GM12878 (cell line): ENCODE measurements around the gene KRTAP10-1. TPM values are rescaled to one million over a fixed set of nuclear protein-coding genes. Genes with fewer than 3 reads are reported as not detected.

Experiments used
- ATAC-seq: fragments of 200-7000 bp; cut with Tn5 transposase; 3 replicates; pipeline ENCODE4 v1.9.1; 2020; ENCODE audit warnings: mild to moderate bottlenecking, moderate library complexity
- BruUV-seq: library from RNA; stranded (reverse); fragments of 400-500 nt; replicated peaks from 2 replicates; lab custom pipeline; 2021; lab: Mats Ljungman, UMichigan
- CTCF ChIA-PET: fragments of 300-600 bp; sonication (Branson Sonifier 250); formaldehyde crosslinking; extraction: SDS; loops from one replicate; lab custom pipeline; 2021; ENCODE audit warnings: inconsistent platforms; lab: Yijun Ruan, JAX
- POLR2A ChIA-PET: fragments of 350-600 bp; formaldehyde crosslinking; extraction: SDS; loops from one replicate; lab custom pipeline; 2021; ENCODE audit warnings: inconsistent platforms; lab: Charles Lee
- RAD21 ChIA-PET: fragments of 300-600 bp; sonication (Branson Sonifier 250); formaldehyde crosslinking; loops from one replicate; lab custom pipeline; 2023; ENCODE audit warnings: antibody characterized with exemption; ENCODE audit not compliant: unreplicated experiment; lab: Charles Lee
- SMC1A ChIA-PET: fragments of 300-600 bp; sonication (Branson Sonifier 250); formaldehyde crosslinking; loops from one replicate; lab custom pipeline; 2023; ENCODE audit not compliant: unreplicated experiment, uncharacterized antibody; lab: Charles Lee
- DNase-seq: peaks from one replicate; pipeline ENCODE4 v3.0.0-alpha.2; 2011; ENCODE audit warnings: low read depth, low spot score
- FAIRE-seq: peaks from 3 replicates; lab custom pipeline; 2011; peaks lifted over from hg19 to GRCh38; lab: Jason Lieb, UNC
- H2AFZ ChIP-seq: 2 replicates; pipeline ENCODE4 v1.6.0; 2011; ENCODE audit warnings: low read depth, low read length, control low read depth; ENCODE audit not compliant: control insufficient read depth
- H3K27ac ChIP-seq: 2 replicates; pipeline ENCODE4 v1.5.1; 2011; ENCODE audit warnings: control low read depth; ENCODE audit not compliant: control insufficient read depth, insufficient read depth
- H3K27me3 ChIP-seq, 2 experiments: replicated peaks in 1 of 2; 2 replicates each; pipeline versions ENCODE4 v1.6.0 to v1.6.1; 2011; ENCODE audit warnings: low read length in 1 of 2; ENCODE audit not compliant: control insufficient read depth in 2 of 2, insufficient read depth in 2 of 2
- H3K36me3 ChIP-seq, 2 experiments: 2 replicates each; pipeline ENCODE4 v1.5.1; 2011; ENCODE audit warnings: low read length in 1 of 2; ENCODE audit not compliant: control insufficient read depth in 2 of 2, insufficient read depth in 2 of 2
- H3K4me1 ChIP-seq: 2 replicates; pipeline ENCODE4 v1.6.1; 2011; ENCODE audit warnings: mild to moderate bottlenecking, low read length, moderate library complexity, mixed read lengths; ENCODE audit not compliant: control insufficient read depth, insufficient read depth
- H3K4me2 ChIP-seq: 2 replicates; pipeline ENCODE4 v1.6.0; 2011; ENCODE audit warnings: control low read depth; ENCODE audit not compliant: control insufficient read depth, insufficient read depth
- H3K4me3 ChIP-seq: fragments of 200-600 bp; sonication (generic); 2 replicates; pipeline ENCODE4 v1.5.1; 2016
- H3K79me2 ChIP-seq: 2 replicates; pipeline ENCODE4 v1.6.0; 2011; ENCODE audit warnings: low read length; ENCODE audit not compliant: control insufficient read depth, insufficient read depth
- H3K9ac ChIP-seq: 2 replicates; pipeline ENCODE4 v1.8.0; 2011; ENCODE audit warnings: low read length, control low read depth, mixed read lengths; ENCODE audit not compliant: control insufficient read depth, insufficient read depth
- H3K9me3 ChIP-seq: replicated peaks from 3 replicates; pipeline ENCODE4 v1.5.1; 2011; ENCODE audit warnings: mild to moderate bottlenecking, low read length; ENCODE audit not compliant: control insufficient read depth, insufficient read depth
- H4K20me1 ChIP-seq: 2 replicates; pipeline ENCODE4 v1.6.0; 2011; ENCODE audit not compliant: control insufficient read depth, insufficient read depth
- FOXK2 ChIP-seq: fragments of 450-650 bp; IDR thresholded peaks from 2 replicates; pipeline ENCODE4 v1.6.1; 2017; ENCODE audit warnings: mild to moderate bottlenecking, moderate library complexity
- HDGF ChIP-seq: fragments of 450-650 bp; IDR thresholded peaks from 2 replicates; pipeline ENCODE4 v1.6.1; 2016; ENCODE audit warnings: antibody characterized with exemption
- IKZF1 ChIP-seq: fragments of 450-650 bp; conservative IDR thresholded peaks from 2 replicates; pipeline ENCODE4 v1.6.1; 2017; ENCODE audit warnings: antibody characterized with exemption, mild to moderate bottlenecking
- JUND ChIP-seq: IDR thresholded peaks from 2 replicates; pipeline ENCODE4 v1.6.1; 2012; ENCODE audit warnings: low read depth, mild to moderate bottlenecking, low read length, improper control_type of control experiment, moderate library complexity
- MEF2B ChIP-seq: fragments of 450-650 bp; IDR thresholded peaks from 2 replicates; pipeline ENCODE4 v1.6.1; 2018; ENCODE audit warnings: mild to moderate bottlenecking, moderate library complexity; ENCODE audit not compliant: partially characterized antibody, poor library complexity, severe bottlenecking
- MYC ChIP-seq: IDR thresholded peaks from 2 replicates; pipeline ENCODE4 v1.6.1; 2011; ENCODE audit warnings: mild to moderate bottlenecking, low read length, moderate library complexity, inconsistent platforms; ENCODE audit not compliant: insufficient read depth, insufficient replicate concordance, insufficient read length, severe bottlenecking
- POU2F2 ChIP-seq: IDR thresholded peaks from 3 replicates; pipeline ENCODE4 v1.6.1; 2011; ENCODE audit warnings: low read depth, mild to moderate bottlenecking, low read length, borderline replicate concordance
- RUNX3 ChIP-seq: IDR thresholded peaks from 2 replicates; pipeline ENCODE4 v1.6.1; 2012; ENCODE audit warnings: low read length, inconsistent platforms
- SREBF1 ChIP-seq: IDR thresholded peaks from 2 replicates; pipeline ENCODE4 v1.6.1; 2012; ENCODE audit warnings: mild to moderate bottlenecking, low read length
- ZNF207 ChIP-seq: fragments of 450-650 bp; IDR thresholded peaks from 2 replicates; pipeline ENCODE4 v1.6.1; 2014; ENCODE audit warnings: antibody characterized with exemption, mild to moderate bottlenecking, borderline replicate concordance
- WGBS: methylation state at CpG from one replicate; pipeline ENCODE4 v1.1.6; 2016; ENCODE audit warnings: low lambda C conversion rate; ENCODE audit not compliant: insufficient replicate concordance, insufficient coverage; ENCODE audit errors: missing lambda C conversion rate; 5-methylcytosine and 5-hydroxymethylcytosine counted together
- in situ Hi-C: fragments of 300-500 bp; cut with MboI; formaldehyde crosslinking; loops from 9 replicates; pipeline ENCODE4 v1.14.3; 2018; ENCODE audit warnings: mixed read lengths
- intact Hi-C: fragments of 100-400 bp; cut with micrococcal nuclease; formaldehyde crosslinking; loops from one replicate; pipeline ENCODE4 v1.14.2; 2022; ENCODE audit not compliant: unreplicated experiment
- polyA plus RNA-seq, 11 experiments: library from polyadenylated mRNA; depleted of rRNA in 4 of 11; unstranded in 6 of 11; stranded (reverse) in 5 of 11; fragments of >200 nt; fragmentation: Nextera tagmentation in 4 of 11; fragmentation: Illumina TruSeq in 1 of 11; extraction: Ambion mirVana in 4 of 11; extraction: Trizol in 1 of 11; gene quantifications; 1 replicate in 1 of 11; 2 replicates in 10 of 11; pipeline versions ENCODE4 v1.2.1 to v1.2.3, GENCODE V29; 2011 to 2016; ENCODE audit warnings: inconsistent platforms in 2 of 11, missing spikeins in 2 of 11, low read depth in 1 of 11
- total RNA-seq, 4 experiments: library from RNA; depleted of rRNA in 3 of 4; stranded (reverse); fragments of >200 nt in 3 of 4; fragmentation: Illumina TruSeq in 1 of 4; extraction: Trizol in 1 of 4; gene quantifications; 2 replicates each; pipeline versions ENCODE4 v1.2.1 to v1.2.3, GENCODE V29; 2013 to 2021
- TF ChIP-seq, protein P1 (sequence below): fragments of 450-650 bp; conservative IDR thresholded peaks from 2 replicates; pipeline ENCODE4 v1.6.1; 2017; ENCODE audit warnings: mild to moderate bottlenecking, moderate library complexity
- TF ChIP-seq, protein P2 (sequence below): fragments of 450-650 bp; IDR thresholded peaks from 2 replicates; pipeline ENCODE4 v1.6.1; 2017; ENCODE audit warnings: antibody characterized with exemption, mild to moderate bottlenecking, moderate library complexity

Gene KRTAP10-1
- total and polyA plus RNA-seq, 10 of the 15 experiments (the other 5 are each of a cell fraction or from before 2014, with no cell fraction given), result not detected

DNA sequence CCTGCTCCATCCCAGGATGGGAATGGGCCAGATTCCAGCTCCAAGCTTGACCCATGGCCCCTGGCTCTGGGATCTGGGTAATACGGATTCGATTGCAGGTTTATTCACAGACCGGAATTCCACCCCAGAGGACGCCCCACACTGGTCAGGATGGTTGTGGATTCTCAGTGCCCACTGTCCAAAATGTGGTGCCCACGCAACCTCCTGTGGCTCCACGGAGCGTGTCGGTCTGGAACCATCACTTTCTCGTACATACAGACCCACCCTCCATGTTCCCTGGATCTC is 31.6 kb downstream of the KRTAP10-1 start:
- no peaks in the 10 kb centered on the region for H3K79me2 ChIP-seq
- TF ChIP-seq HDGF (no peak), RUNX3 (no peak), ZNF207 (no peak), MYC (no peak), POU2F2 (no peak), JUND (no peak), SREBF1 (no peak), MEF2B (no peak), IKZF1 (no peak), FOXK2 (no peak)
- TF ChIP-seq, protein P1, sequence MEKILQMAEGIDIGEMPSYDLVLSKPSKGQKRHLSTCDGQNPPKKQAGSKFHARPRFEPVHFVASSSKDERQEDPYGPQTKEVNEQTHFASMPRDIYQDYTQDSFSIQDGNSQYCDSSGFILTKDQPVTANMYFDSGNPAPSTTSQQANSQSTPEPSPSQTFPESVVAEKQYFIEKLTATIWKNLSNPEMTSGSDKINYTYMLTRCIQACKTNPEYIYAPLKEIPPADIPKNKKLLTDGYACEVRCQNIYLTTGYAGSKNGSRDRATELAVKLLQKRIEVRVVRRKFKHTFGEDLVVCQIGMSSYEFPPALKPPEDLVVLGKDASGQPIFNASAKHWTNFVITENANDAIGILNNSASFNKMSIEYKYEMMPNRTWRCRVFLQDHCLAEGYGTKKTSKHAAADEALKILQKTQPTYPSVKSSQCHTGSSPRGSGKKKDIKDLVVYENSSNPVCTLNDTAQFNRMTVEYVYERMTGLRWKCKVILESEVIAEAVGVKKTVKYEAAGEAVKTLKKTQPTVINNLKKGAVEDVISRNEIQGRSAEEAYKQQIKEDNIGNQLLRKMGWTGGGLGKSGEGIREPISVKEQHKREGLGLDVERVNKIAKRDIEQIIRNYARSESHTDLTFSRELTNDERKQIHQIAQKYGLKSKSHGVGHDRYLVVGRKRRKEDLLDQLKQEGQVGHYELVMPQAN, result no peak
- TF ChIP-seq, protein P2, sequence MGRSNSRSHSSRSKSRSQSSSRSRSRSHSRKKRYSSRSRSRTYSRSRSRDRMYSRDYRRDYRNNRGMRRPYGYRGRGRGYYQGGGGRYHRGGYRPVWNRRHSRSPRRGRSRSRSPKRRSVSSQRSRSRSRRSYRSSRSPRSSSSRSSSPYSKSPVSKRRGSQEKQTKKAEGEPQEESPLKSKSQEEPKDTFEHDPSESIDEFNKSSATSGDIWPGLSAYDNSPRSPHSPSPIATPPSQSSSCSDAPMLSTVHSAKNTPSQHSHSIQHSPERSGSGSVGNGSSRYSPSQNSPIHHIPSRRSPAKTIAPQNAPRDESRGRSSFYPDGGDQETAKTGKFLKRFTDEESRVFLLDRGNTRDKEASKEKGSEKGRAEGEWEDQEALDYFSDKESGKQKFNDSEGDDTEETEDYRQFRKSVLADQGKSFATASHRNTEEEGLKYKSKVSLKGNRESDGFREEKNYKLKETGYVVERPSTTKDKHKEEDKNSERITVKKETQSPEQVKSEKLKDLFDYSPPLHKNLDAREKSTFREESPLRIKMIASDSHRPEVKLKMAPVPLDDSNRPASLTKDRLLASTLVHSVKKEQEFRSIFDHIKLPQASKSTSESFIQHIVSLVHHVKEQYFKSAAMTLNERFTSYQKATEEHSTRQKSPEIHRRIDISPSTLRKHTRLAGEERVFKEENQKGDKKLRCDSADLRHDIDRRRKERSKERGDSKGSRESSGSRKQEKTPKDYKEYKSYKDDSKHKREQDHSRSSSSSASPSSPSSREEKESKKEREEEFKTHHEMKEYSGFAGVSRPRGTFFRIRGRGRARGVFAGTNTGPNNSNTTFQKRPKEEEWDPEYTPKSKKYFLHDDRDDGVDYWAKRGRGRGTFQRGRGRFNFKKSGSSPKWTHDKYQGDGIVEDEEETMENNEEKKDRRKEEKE, result no peak
- FAIRE-seq (no peak), DNase-seq (no peak), ATAC-seq (no peak)
- ChIA-PET RAD21 (no interaction called here), SMC1A (interaction anchor here (0.5 kb wide), 1 partner anchor 242 kb away, joined by 3 read pairs; no protein-coding TSS in a partner anchor), CTCF (interaction anchor here (1.7 kb wide), 1 partner anchor 285 kb away, joined by 4 read pairs; no protein-coding TSS in a partner anchor), POLR2A (no interaction called here)
- in situ Hi-C loops, result loop anchor here (5.0 kb wide), 1 partner anchor 284 kb away; no protein-coding TSS in a partner anchor
- no peaks in the 10 kb centered on the region for H3K36me3 ChIP-seq
- no peak overlapping the region for H3K4me2 ChIP-seq
- H2AFZ ChIP-seq, result no peak overlapping the region
- intact Hi-C loops, result no loop called here
- no peak overlapping the region for H3K27ac ChIP-seq
- H3K27me3 ChIP-seq, result no peaks in the 10 kb centered on the region; a peak in 1 of 4 replicates
- no peaks in the 10 kb centered on the region for H3K4me1 ChIP-seq
- H3K9me3 ChIP-seq, result no peaks in the 10 kb centered on the region
- BruUV-seq, result no TSS peak
- no peak overlapping the region for H3K4me3 ChIP-seq
- no peaks in the 10 kb centered on the region for H4K20me1 ChIP-seq
- H3K9ac ChIP-seq, result no peak overlapping the region
- 12% methylated on average over 9 of the region's 9 CpGs for WGBS
